GM12864 (cell line): ENCODE results near the gene ADAM23.

Experiments used
- DNase-seq: peaks from one replicate; pipeline ENCODE4 v3.0.0-alpha.2; 2011; ENCODE audit warnings: low read depth
- H3K4me3 ChIP-seq: 2 replicates; pipeline ENCODE4 v1.5.1; 2011; ENCODE audit warnings: mild to moderate bottlenecking, low read depth, low read length, control low read depth
- CTCF ChIP-seq: IDR thresholded peaks from 2 replicates; pipeline ENCODE4 v1.5.1; 2011; ENCODE audit warnings: low read depth, mild to moderate bottlenecking, moderate library complexity, low read length, control low read depth, inconsistent platforms; ENCODE audit errors: missing control alignments

The ADAM23 gene

GRCh38 chr2:206478340-206478739, 35.0 kb downstream of the ADAM23 start:
- no peak for TF ChIP-seq CTCF
- no peak overlapping the region for H3K4me3 ChIP-seq
- DNase-seq = no peak

- no peak for TF ChIP-seq CTCF
- H3K4me3 ChIP-seq = no peak overlapping the region
- no peak for DNase-seq
These were observed 36.8 kb downstream of the ADAM23 start for GRCh38 chr2:206480161-206480560.

GRCh38 chr2:206480620-206481019, 37.3 kb downstream of the ADAM23 start:
- TF ChIP-seq CTCF = no peak
- DNase-seq = no peak
- H3K4me3 ChIP-seq = no peak overlapping the region

DNA sequence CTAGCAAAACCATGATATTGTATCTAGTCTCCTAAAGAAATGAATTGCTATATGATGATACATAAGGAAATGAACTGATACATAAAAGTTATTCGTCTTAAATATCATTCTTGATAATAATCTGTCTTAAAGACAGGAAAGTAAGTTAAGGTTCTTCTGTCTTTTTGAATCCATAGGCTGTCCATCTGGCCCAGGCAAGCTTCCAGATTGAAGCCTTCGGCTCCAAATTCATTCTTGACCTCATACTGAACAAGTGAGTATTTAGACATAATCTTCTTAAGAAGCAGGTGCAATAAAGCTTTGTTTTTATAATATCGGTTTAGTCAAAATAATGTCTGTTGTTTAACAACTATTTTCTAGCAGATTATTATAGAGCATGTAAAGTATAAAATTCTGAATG, 37.7 kb downstream of the ADAM23 start:
- no peak overlapping the region for H3K4me3 ChIP-seq
- no peak for DNase-seq
- TF ChIP-seq CTCF = no peak

GRCh38 chr2:206482123-206482522, 38.8 kb downstream of the ADAM23 start:
- no peak for DNase-seq
- TF ChIP-seq CTCF = no peak
- H3K4me3 ChIP-seq = no peak overlapping the region

DNA sequence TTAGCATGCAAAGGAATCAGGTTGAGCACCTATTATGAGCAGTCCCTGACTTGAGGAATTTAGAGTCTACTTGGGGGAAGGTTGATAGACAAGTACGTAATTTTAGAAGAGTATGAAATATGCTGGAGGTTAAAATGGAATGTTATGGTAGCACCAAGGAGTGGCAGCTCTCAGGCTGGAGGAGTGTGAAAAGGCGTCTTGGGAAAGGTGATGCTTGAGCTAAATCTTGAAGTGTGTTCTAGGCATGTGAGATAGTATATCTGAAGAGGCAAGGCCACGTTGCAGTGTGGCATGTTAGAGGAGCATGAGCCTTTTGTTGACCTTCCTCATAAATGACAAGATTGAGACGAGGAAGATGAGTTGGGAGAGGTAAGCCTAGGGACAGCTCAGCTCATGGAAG, 39.3 kb downstream of the ADAM23 start:
- no peak for DNase-seq
- H3K4me3 ChIP-seq = no peak overlapping the region
- no peak for TF ChIP-seq CTCF

DNA sequence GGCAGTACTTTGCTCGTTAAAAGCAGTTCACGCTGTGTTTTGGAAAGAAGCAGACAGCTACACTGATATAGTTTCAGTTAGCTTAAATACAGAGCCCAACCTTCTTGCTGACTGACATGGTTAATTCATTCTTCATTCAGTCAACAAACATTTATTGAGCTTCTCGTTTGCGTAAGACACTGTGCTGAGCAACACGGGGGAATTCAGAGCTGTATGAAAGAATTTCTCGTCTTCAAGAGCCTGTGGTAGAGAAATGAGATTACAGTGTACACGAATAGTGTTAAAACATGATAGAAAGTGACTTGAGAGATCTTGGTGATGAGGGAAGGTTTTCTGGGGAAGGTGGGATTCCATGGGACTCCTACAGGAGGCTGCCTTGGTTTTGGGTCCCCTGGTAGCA, 44.7 kb downstream of the ADAM23 start:
- no peak overlapping the region for H3K4me3 ChIP-seq
- no peak for TF ChIP-seq CTCF
- DNase-seq = no peak
